HCT116 (cell line): ENCODE data around the gene PHLPP2. TPM values are rescaled to one million over a fixed set of nuclear protein-coding genes. Genes with fewer than 3 reads are reported as not detected.
"Not testable (repeated sequence)": the region's sequence is repeated elsewhere in the genome, so short reads cannot be mapped to it uniquely, and the experiment has no call there.

Experiments used
- ATAC-seq: fragments of 200-7000 bp; cut with Tn5 transposase; 2 replicates; pipeline ENCODE4 v1.9.1; 2020; ENCODE audit warnings: mild to moderate bottlenecking, moderate library complexity
- BruUV-seq: library from RNA; stranded (reverse); fragments of 400-500 nt; replicated peaks from 2 replicates; lab custom pipeline; 2021; lab: Mats Ljungman, UMichigan
- CTCF ChIA-PET: fragments of 300-600 bp; sonication (Branson Sonifier 250); formaldehyde crosslinking; loops from one replicate; lab custom pipeline; 2021; ENCODE audit warnings: antibody characterized with exemption; lab: Charles Lee
- POLR2A ChIA-PET: fragments of 300-600, 350-600 bp; sonication (Branson Sonifier 250); formaldehyde crosslinking; loops from one replicate; lab custom pipeline; 2021; ENCODE audit warnings: antibody characterized with exemption; lab: Charles Lee
- RAD21 ChIA-PET, 2 experiments: fragments of 300-600 bp; sonication (Branson Sonifier 250); formaldehyde crosslinking; loops; one replicate each; lab custom pipeline; 2023; ENCODE audit warnings: low total read pairs in 2 of 2; ENCODE audit not compliant: uncharacterized antibody in 2 of 2, unreplicated experiment in 2 of 2, low non-redundant PET in 1 of 2; lab: Charles Lee
- DNase-seq: peaks from one replicate; pipeline ENCODE4 v3.0.0-alpha.2; 2010; ENCODE audit warnings: low read depth, low spot score
- H2AFZ ChIP-seq: fragments of 200-600 bp; shearing (Covaris generic), sonication (generic); 2 replicates; pipeline ENCODE4 v1.6.1; 2017; ENCODE audit warnings: low read depth, mixed run types, mixed read lengths, antibody characterized with exemption, low read length; ENCODE audit not compliant: poor library complexity, severe bottlenecking
- H3K27ac ChIP-seq: 2 replicates; pipeline ENCODE4 v1.5.1; 2012; ENCODE audit warnings: low read depth, low read length
- H3K27me3 ChIP-seq: fragments of 200-600 bp; sonication (generic); 2 replicates; pipeline ENCODE4 v1.6.1; 2016; ENCODE audit warnings: mixed run types, low read length, mixed read lengths; ENCODE audit not compliant: insufficient read depth
- H3K36me3 ChIP-seq, 2 experiments: fragments of 200-500 bp in 1 of 2; fragments of 200-600 bp in 1 of 2; sonication (Bioruptor generic) in 1 of 2; sonication (generic) in 1 of 2; 2 replicates each; pipeline versions ENCODE4 v1.5.1 to v1.6.1; 2014 to 2016; ENCODE audit warnings: low read length in 2 of 2, inconsistent platforms in 1 of 2, mixed read lengths in 1 of 2, mixed run types in 1 of 2; ENCODE audit not compliant: insufficient read depth in 2 of 2, control insufficient read depth in 1 of 2
- H3K4me1 ChIP-seq, 2 experiments: fragments of 200-600 bp in 1 of 2; sonication (generic) in 1 of 2; 2 replicates each; pipeline versions ENCODE4 v1.5.1 to v1.6.1; 2012 to 2017; ENCODE audit warnings: low read length in 2 of 2, inconsistent platforms in 1 of 2, mild to moderate bottlenecking in 1 of 2, mixed read lengths in 1 of 2, mixed run types in 1 of 2, moderate library complexity in 1 of 2; ENCODE audit not compliant: insufficient read depth in 2 of 2, control insufficient read depth in 1 of 2
- H3K4me2 ChIP-seq: fragments of 200-600 bp; sonication (generic); 2 replicates; pipeline ENCODE4 v1.6.1; 2017; ENCODE audit warnings: mixed run types, low read length, mixed read lengths
- H3K4me3 ChIP-seq, 2 experiments: fragments of 200-600 bp in 1 of 2; sonication (generic) in 1 of 2; replicated peaks in 1 of 2; 2 replicates each; pipeline ENCODE4 v1.5.1; 2011 to 2016; ENCODE audit warnings: low read length in 2 of 2, control low read depth in 1 of 2, low read depth in 1 of 2, mild to moderate bottlenecking in 1 of 2, mixed read lengths in 1 of 2, mixed run types in 1 of 2
- H3K79me2 ChIP-seq: fragments of 200-600 bp; sonication (generic); 2 replicates; pipeline ENCODE4 v1.6.1; 2017; ENCODE audit warnings: mild to moderate bottlenecking, mixed run types, low read length, moderate library complexity, mixed read lengths; ENCODE audit not compliant: insufficient read depth
- H3K9ac ChIP-seq: fragments of 200-600 bp; sonication (generic); 2 replicates; pipeline ENCODE4 v1.6.1; 2016; ENCODE audit warnings: low read length, mixed read lengths
- H3K9me2 ChIP-seq: fragments of 200-600 bp; sonication (generic), shearing (Covaris generic); 2 replicates; pipeline ENCODE4 v1.6.1; 2017; ENCODE audit warnings: mixed run types, mild to moderate bottlenecking, moderate library complexity; ENCODE audit not compliant: insufficient read depth
- H3K9me3 ChIP-seq, 2 experiments: fragments of 200-500 bp in 1 of 2; fragments of 200-600 bp in 1 of 2; sonication (Bioruptor generic) in 1 of 2; sonication (generic) in 1 of 2; 2 replicates each; pipeline ENCODE4 v1.6.1; 2014 to 2017; ENCODE audit warnings: low read length in 2 of 2, mixed read lengths in 2 of 2, inconsistent platforms in 1 of 2, low read depth in 1 of 2, mild to moderate bottlenecking in 1 of 2, mixed run types in 1 of 2, moderate library complexity in 1 of 2; ENCODE audit not compliant: control insufficient read depth in 1 of 2, insufficient read depth in 1 of 2
- H4K20me1 ChIP-seq: fragments of 200-600 bp; sonication (generic), shearing (Covaris generic); 2 replicates; pipeline ENCODE4 v1.6.1; 2017; ENCODE audit warnings: mixed run types, mild to moderate bottlenecking, moderate library complexity; ENCODE audit not compliant: insufficient read depth
- ATF3 ChIP-seq: IDR thresholded peaks from 2 replicates; pipeline ENCODE4 v1.6.1; 2012
- EGR1 ChIP-seq: IDR thresholded peaks from 2 replicates; pipeline ENCODE4 v1.6.1; 2012; ENCODE audit warnings: low read depth
- MAX ChIP-seq: IDR thresholded peaks from 2 replicates; pipeline ENCODE4 v1.6.1; 2012
- RAD21 ChIP-seq: IDR thresholded peaks from 2 replicates; pipeline ENCODE4 v1.6.1; 2012; ENCODE audit warnings: low read depth, mild to moderate bottlenecking
- SRF ChIP-seq: IDR thresholded peaks from 2 replicates; pipeline ENCODE4 v1.6.1; 2012; ENCODE audit warnings: low read depth
- intact Hi-C: fragments of 100-400 bp; cut with micrococcal nuclease; formaldehyde crosslinking; loops from 2 replicates; pipeline ENCODE4 v1.10.0; 2022
- total RNA-seq: library from RNA; stranded (reverse); gene quantifications from one replicate; pipeline ENCODE4 v1.2.1, GENCODE V29; 2021; ENCODE audit not compliant: unreplicated experiment

PHLPP2 gene
- total RNA-seq, 1 experiment from 2014 or later, result 9.0 TPM

DNA sequence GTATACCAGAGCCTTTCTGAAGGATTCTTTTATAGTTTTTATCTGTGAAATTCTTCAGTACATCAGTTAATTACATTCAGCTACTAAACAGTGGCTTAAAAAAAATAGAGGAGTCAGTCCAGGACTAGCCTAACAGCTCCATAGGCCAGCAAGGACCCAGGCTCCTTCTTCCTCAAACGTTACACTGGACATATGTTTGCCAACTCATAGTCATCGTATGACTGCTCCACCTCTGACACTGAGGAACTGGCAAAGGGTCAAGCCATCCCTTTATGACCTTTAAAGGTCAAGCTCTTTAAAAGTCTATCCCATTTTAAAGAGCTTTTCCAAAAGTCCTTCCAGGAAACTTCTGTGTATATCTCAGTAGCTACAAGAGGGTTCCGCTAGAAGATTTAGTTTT, 36.6 kb downstream of the PHLPP2 start:
- no peaks in the 10 kb centered on the region; a peak in 1 of 4 replicates for H3K36me3 ChIP-seq
- no peaks in the 10 kb centered on the region for H3K9me2 ChIP-seq
- ChIA-PET POLR2A (no interaction called here), RAD21 (no interaction called here), CTCF (no interaction called here)
- no peaks in the 10 kb centered on the region for H3K79me2 ChIP-seq
- TF ChIP-seq SRF, result no peak
- no peak for TF ChIP-seq ATF3
- TF ChIP-seq EGR1, result no peak
- TF ChIP-seq MAX, result no peak
- TF ChIP-seq RAD21, result no peak
- no peaks in the 10 kb centered on the region for H3K4me1 ChIP-seq
- ATAC-seq, result no peak
- H2AFZ ChIP-seq, result no peak overlapping the region
- no peak overlapping the region for H3K9ac ChIP-seq
- H3K4me3 ChIP-seq, result no peak overlapping the region
- H3K9me3 ChIP-seq, result no peaks in the 10 kb centered on the region
- no peak for DNase-seq
- no peak overlapping the region for H3K4me2 ChIP-seq
- no TSS peak for BruUV-seq
- no peaks in the 10 kb centered on the region for H4K20me1 ChIP-seq
- H3K27me3 ChIP-seq, result no peaks in the 10 kb centered on the region
- H3K27ac ChIP-seq, result no peak overlapping the region
- intact Hi-C loops, result no loop called here

DNA sequence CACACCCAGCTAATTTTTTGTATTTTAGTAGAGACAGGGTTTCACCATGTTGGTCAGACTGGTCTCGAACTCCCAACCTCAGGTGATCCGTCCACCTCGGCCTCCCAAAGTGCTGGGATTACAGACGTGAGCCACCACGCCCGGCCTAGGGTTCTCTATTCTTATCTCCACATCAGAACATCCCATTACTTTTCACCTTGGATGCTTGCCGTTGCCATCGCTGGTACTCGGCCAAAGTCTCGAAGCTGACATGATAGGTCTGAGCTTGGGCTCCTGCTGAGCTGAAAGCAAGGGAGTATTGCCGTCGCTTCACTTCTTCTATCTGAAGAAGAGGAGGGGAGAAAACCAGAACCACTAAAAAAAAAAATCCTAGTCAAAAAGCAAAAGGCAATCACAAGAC, 40.2 kb downstream of the PHLPP2 start:
- intact Hi-C loops, H3K27ac ChIP-seq, H3K4me1 ChIP-seq, H3K4me3 ChIP-seq, H3K36me3 ChIP-seq, H3K27me3 ChIP-seq, RAD21 ChIA-PET, ATAC-seq, H2AFZ ChIP-seq, H4K20me1 ChIP-seq, H3K4me2 ChIP-seq, H3K79me2 ChIP-seq, POLR2A ChIA-PET, CTCF ChIA-PET, H3K9me2 ChIP-seq, BruUV-seq, H3K9ac ChIP-seq, H3K9me3 ChIP-seq, DNase-seq: not testable (repeated sequence)
